Natural killer cell (primary cell): ENCODE data around the gene MICB. TPM values are rescaled to one million over a fixed set of nuclear protein-coding genes. Genes with fewer than 3 reads are reported as not detected.
"Not testable (repeated sequence)": the region's sequence is repeated elsewhere in the genome, so short reads cannot be mapped to it uniquely, and the experiment has no call there.

Experiments
- ATAC-seq, 3 donors: fragments of 150-1000 bp in 2 of 3; fragments of 200-7000 bp in 1 of 3; cut with Tn5 transposase; 1 replicate in 1 of 3; 2 replicates in 2 of 3; pipeline ENCODE4 v1.10.0; 2021; ENCODE audit warnings: mild to moderate bottlenecking in 2 of 3, moderate library complexity in 2 of 3
- DNase-seq, 2 donors: peaks; one replicate each; pipeline versions ENCODE4 v3.0.0 to v3.0.0-alpha.2; 2013 to 2021; ENCODE audit warnings: mixed read lengths in 1 of 2
- H3K27ac ChIP-seq: one replicate; pipeline ENCODE4 v1.5.1; 2013; ENCODE audit warnings: mild to moderate bottlenecking, low read length
- H3K27me3 ChIP-seq: one replicate; pipeline ENCODE4 v1.6.1; 2013; ENCODE audit warnings: low read length; ENCODE audit not compliant: control insufficient read depth, insufficient read depth
- H3K36me3 ChIP-seq: one replicate; pipeline ENCODE4 v1.6.1; 2013; ENCODE audit warnings: low read length; ENCODE audit not compliant: control insufficient read depth, insufficient read depth
- H3K4me1 ChIP-seq: one replicate; pipeline ENCODE4 v1.6.1; 2013; ENCODE audit warnings: low read length; ENCODE audit not compliant: control insufficient read depth, insufficient read depth
- H3K4me3 ChIP-seq: one replicate; pipeline ENCODE4 v1.5.1; 2013; ENCODE audit warnings: low read length
- H3K9me3 ChIP-seq: one replicate; pipeline ENCODE4 v1.6.1; 2013; ENCODE audit warnings: low read length; ENCODE audit not compliant: control insufficient read depth, insufficient read depth
- H3K27ac Mint-ChIP-seq, 2 donors: one replicate each; pipeline ENCODE4 v1.8.0; 2022; ENCODE audit warnings: mild to moderate bottlenecking in 2 of 2, mixed read lengths in 2 of 2, moderate library complexity in 1 of 2
- H3K27me3 Mint-ChIP-seq, 2 donors: one replicate each; pipeline ENCODE4 v1.8.0; 2022; ENCODE audit warnings: low read depth in 2 of 2, mixed read lengths in 2 of 2
- H3K36me3 Mint-ChIP-seq: one replicate; pipeline ENCODE4 v1.8.0; 2022; ENCODE audit warnings: mixed read lengths
- H3K4me1 Mint-ChIP-seq, 2 donors: one replicate each; pipeline ENCODE4 v1.8.0; 2022; ENCODE audit warnings: mixed read lengths in 2 of 2
- H3K4me3 Mint-ChIP-seq: one replicate; pipeline ENCODE4 v1.8.0; 2022; ENCODE audit warnings: mild to moderate bottlenecking, moderate library complexity, mixed read lengths
- H3K9me3 Mint-ChIP-seq, 2 donors: one replicate each; pipeline ENCODE4 v1.8.0; 2022; ENCODE audit warnings: mixed read lengths in 2 of 2
- CTCF ChIP-seq: fragments of 200-600 bp; IDR thresholded peaks from one replicate; pipeline ENCODE4 v1.8.0; 2022; ENCODE audit warnings: antibody characterized with exemption
- WGBS: methylation state at CpG from one replicate; pipeline ENCODE4 v1.1.7; 2013; ENCODE audit warnings: missing lambda C conversion rate; ENCODE audit not compliant: insufficient coverage; 5-methylcytosine and 5-hydroxymethylcytosine counted together
- intact Hi-C: fragments of 100-400 bp; cut with micrococcal nuclease; formaldehyde crosslinking; loops from one replicate; pipeline ENCODE4 v1.14.2; 2022
- total RNA-seq, 4 donors: library from RNA; stranded (reverse); fragments of 120-200 nt in 1 of 4; gene quantifications; one replicate each; pipeline versions ENCODE4 v1.2.3 to v1.2.4, GENCODE V29; 2013 to 2022

Gene MICB
- total RNA-seq, 3 donors from 2014 or later (not counting 1 experiment from before 2014, with no cell fraction given): 33.5 to 39.0 (median 37.6) TPM

- TF ChIP-seq CTCF: no peak
- no peaks in the 10 kb centered on the region for H3K36me3 Mint-ChIP-seq
Observed at GRCh38 chr6:31502586-31502985, 4.6 kb downstream of the MICB start.

GRCh38 chr6:31509036-31509435 lies 11.1 kb downstream of the MICB start:
- intact Hi-C loops, H3K4me1 ChIP-seq, H3K27me3 Mint-ChIP-seq, H3K27ac ChIP-seq, H3K36me3 Mint-ChIP-seq, ATAC-seq, DNase-seq, H3K4me3 Mint-ChIP-seq, H3K27me3 ChIP-seq, H3K9me3 ChIP-seq, H3K4me3 ChIP-seq, H3K9me3 Mint-ChIP-seq: not testable (repeated sequence)
- H3K36me3 ChIP-seq: peaks cover 53% of the 10 kb centered on the region
- Mint-ChIP-seq H3K4me1 (peaks cover 0 to 13% of the 10 kb centered on the region in 2 donors), H3K27ac (peak overlapping the region in 1 of 2 donors; percentile 64)
- WGBS: 50% methylated on average over 2 of the region's 2 CpGs

More at GRCh38 chr6:31502586-31502985, 4.6 kb downstream of the MICB start:
- ATAC-seq (no peak), DNase-seq (no peak)
- peaks cover 23% of the 10 kb centered on the region for H3K36me3 ChIP-seq
- no peaks in the 10 kb centered on the region for H3K27me3 ChIP-seq
- intact Hi-C loops: no loop called here
- Mint-ChIP-seq H3K27me3 (no peaks in the 10 kb centered on the region), H3K27ac (peak overlapping the region in 1 of 2 donors; percentile 78), H3K4me1 (peaks cover 38 to 63% of the 10 kb centered on the region in 2 donors), H3K4me3 (no peak overlapping the region), H3K9me3 (no peaks in the 10 kb centered on the region)
- H3K9me3 ChIP-seq: no peaks in the 10 kb centered on the region
- H3K27ac ChIP-seq: no peak overlapping the region
- peaks cover 12% of the 10 kb centered on the region for H3K4me1 ChIP-seq
- no peak overlapping the region for H3K4me3 ChIP-seq

GRCh38 chr6:31510007-31510406 lies 12.1 kb downstream of the MICB start:
- Mint-ChIP-seq H3K4me3 (no peak overlapping the region), H3K9me3 (no peaks in the 10 kb centered on the region), H3K27ac (no peak overlapping the region), H3K27me3 (no peaks in the 10 kb centered on the region), H3K36me3 (no peaks in the 10 kb centered on the region), H3K4me1 (peaks cover 0 to 9% of the 10 kb centered on the region in 2 donors)
- WGBS: 86% methylated on average over 4 of the region's 4 CpGs
- no peaks in the 10 kb centered on the region for H3K4me1 ChIP-seq
- H3K4me3 ChIP-seq: no peak overlapping the region
- H3K27me3 ChIP-seq: no peaks in the 10 kb centered on the region
- DNase-seq (no peak), ATAC-seq (no peak)
- H3K36me3 ChIP-seq: peaks cover 53% of the 10 kb centered on the region
- H3K9me3 ChIP-seq: no peaks in the 10 kb centered on the region
- no peak for TF ChIP-seq CTCF
- intact Hi-C loops: no loop called here
- H3K27ac ChIP-seq: no peak overlapping the region

GRCh38 chr6:31513456-31514165 lies 15.7 kb downstream of the MICB start:
- peak overlapping the region in 1 of 2 donors; percentile 25 for H3K27ac Mint-ChIP-seq

More at GRCh38 chr6:31513456-31514165, 15.7 kb downstream of the MICB start:
- no peak for DNase-seq
- no peak for TF ChIP-seq CTCF
- Histone ChIP-seq H3K4me3 (no peak overlapping the region), H3K27ac (no peak overlapping the region), H3K27me3 (peaks cover 2% of the 10 kb centered on the region), H3K36me3 (peaks cover 20% of the 10 kb centered on the region), H3K9me3 (no peaks in the 10 kb centered on the region), H3K4me1 (no peaks in the 10 kb centered on the region)
- H3K4me1 Mint-ChIP-seq: no peaks in the 10 kb centered on the region
- no peaks in the 10 kb centered on the region for H3K27me3 Mint-ChIP-seq
- intact Hi-C loops: no loop called here
- H3K9me3 Mint-ChIP-seq: no peaks in the 10 kb centered on the region
- no peak for ATAC-seq
- H3K36me3 Mint-ChIP-seq: no peaks in the 10 kb centered on the region
- WGBS: 96% methylated on average over 4 of the region's 5 CpGs
- no peak overlapping the region for H3K4me3 Mint-ChIP-seq
